Left colon (tissue), 2 donors: ENCODE results near the gene FOCAD. TPM values are rescaled to one million over a fixed set of nuclear protein-coding genes. Genes with fewer than 3 reads are reported as not detected.

ENCODE experiments used
- ATAC-seq: fragments of 200-7000 bp; cut with Tn5 transposase; one replicate; pipeline ENCODE4 v1.9.1; 2020; ENCODE audit warnings: mild to moderate bottlenecking, moderate library complexity
- DNase-seq, 2 donors: peaks; one replicate each; pipeline ENCODE4 v3.0.0-alpha.2; 2020
- intact Hi-C, 2 donors: fragments of 100-400 bp; cut with DNase I in 1 of 2; cut with micrococcal nuclease in 1 of 2; formaldehyde crosslinking; loops; one replicate each; pipeline versions ENCODE4 v1.11.2 to v1.14.0; 2022; cut with DNase I, micrococcal nuclease
- total RNA-seq, 2 donors: library from RNA; stranded (reverse); fragmentation: NEBNext Ultra II Directional; extraction: Animal tissue kit (Norgen Biotek cat#: 25700); gene quantifications; one replicate each; pipeline ENCODE4 v1.2.1, GENCODE V29; 2021
- donor health status: DM: no; HTN: no; CAD: no.
- donor health status: DM: yes; HTN: yes; CAD: no.

The FOCAD gene
- total RNA-seq, 2 donors from 2014 or later: 21.5 to 29.2 TPM

DNA sequence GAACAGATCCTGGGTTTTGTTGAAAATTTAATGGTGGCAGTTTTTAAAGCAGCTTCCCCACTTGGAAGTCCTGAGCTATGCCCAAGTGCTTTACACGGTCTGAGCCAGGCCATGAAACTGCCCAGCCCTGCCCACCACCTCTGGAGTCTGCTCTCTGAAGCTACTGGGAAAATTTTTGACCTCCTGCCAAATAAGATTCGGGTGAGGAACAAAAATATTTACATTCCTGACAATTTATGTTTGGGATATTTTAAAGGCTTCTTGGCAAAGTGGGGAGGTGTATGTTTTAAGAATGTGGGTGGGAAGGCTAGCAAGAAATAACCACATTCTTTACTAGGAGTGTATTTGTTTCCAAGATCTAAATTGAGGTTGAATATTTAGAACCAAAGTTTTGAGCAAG is 297.4 kb downstream of the FOCAD start:
- intact Hi-C loops: no loop called here
- DNase-seq (no peak), ATAC-seq (no peak)

DNA sequence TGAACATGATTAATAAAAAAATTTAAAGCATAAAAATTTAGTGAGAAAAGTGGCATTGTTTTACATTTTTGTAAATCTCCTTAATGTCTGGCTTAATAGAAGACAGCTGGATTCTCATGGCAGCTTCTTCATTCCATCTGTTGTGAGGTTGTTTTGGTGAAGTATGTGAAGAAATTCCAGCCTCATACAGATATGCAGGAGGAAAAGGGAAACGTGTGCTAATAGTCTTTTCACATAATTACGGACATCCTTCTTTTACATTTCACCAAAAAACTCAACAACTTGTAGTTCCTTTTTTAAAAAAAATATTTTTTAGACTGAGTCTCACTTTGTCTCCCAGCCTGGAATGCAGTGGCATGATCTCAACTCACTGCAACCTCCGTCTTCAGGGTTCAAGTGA is 300.4 kb downstream of the FOCAD start:
- no peak for ATAC-seq
- intact Hi-C loops: no loop called here
- no peak for DNase-seq

DNA sequence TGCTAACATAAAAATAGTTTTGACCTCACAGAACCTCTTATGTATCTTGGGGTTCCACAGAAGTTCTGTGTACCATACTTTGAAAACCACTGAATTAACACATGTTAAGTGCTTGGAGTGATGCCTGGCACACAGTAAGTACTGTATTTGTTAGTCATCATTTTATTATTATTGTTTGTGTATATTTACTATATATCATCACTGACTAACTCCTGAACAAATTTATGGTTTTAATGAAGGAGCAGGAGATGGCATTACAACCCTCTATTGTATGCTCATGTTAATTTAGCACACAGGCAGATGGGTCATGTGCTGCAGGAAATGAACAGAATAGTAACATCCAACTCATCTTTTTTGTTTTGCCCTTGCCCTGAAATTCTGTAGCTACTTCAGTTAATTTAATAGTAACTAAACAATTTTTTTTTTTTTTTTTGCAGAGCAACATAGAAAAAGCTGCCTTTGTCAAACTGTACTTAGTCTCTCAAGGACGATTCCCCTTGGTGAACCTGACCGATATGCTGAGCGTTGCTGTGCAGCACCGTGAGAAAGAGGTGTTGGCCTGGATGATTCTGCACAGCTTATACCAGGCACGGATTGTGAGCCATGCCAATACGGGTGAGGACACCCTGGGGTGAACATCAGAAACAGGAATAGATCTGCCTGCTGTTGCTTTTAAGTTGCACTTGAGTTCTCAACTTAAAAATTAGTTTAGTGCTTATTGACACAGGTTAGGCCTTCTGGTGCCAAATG is 302.0 kb downstream of the FOCAD start:
- intact Hi-C loops: no loop called here
- ATAC-seq (no peak), DNase-seq (no peak)

DNA sequence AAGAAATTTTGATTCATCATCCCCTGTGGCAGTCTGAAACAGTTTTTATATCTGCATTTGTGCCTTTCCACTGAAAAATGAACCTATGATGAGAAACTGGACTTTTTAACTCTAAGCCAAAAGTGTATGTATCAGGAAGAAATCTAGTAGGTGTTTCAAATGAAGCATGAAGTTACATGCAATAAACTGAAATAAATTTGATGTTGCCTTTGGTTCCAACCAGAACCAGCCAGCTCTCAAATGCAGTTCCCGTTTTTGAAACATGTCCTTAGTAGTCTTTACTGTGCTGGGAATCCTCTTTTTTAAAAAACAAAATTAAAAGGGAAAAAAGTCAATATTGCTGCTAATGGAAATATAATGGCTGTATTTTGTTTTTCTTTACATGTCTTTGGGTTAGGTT is 303.5 kb downstream of the FOCAD start:
- intact Hi-C loops: no loop called here
- ATAC-seq (no peak), DNase-seq (no peak)

DNA sequence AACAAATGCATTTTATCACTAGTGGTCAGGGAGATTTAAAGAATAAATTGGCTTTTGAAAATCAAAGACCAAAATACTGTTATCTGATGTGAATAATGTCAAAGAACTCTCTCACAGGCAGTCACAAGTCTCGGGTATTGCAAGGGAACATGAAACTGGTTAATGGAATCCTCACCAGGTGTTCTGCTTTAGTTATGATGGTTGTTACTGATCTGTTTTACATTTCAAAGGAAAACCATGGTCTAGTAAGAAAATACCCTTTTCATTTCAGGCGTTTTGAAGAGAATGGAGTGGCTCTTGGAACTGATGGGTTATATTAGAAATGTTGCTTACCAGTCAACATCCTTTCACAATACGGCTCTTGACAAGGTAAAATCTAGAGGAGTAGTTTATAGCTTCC is 304.0 kb downstream of the FOCAD start:
- ATAC-seq: no peak
- intact Hi-C loops: no loop called here
- DNase-seq: no peak

DNA sequence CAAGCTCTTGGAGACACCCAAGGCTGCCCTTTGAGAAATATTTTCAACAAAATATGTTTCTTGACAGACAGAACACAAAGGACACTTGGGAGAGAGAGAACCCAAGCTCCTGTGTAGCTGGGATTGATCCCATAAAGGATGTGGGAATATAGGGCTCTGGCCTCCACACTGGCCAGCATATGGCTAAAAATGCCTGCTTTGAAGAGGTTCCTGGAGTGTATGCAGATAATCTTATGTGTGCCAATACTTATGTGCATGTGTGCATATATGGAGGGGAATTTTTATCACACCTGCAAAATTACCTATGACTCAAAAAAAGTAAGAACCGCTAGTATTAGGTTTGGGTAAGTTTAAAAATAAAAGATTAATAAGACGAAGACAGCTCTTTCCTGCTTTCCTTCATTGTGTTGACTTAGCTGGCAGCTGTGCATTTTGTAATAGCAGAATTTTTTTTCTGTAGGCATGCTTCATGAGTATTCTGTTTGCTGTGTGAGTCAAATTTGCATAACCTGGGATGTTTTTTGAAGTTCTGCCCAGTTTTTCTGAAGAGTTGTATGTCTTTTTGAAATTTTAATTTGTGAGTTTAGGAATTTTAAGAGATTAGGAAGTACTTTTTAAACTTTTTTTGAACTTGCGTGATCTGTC is 304.7 kb downstream of the FOCAD start:
- DNase-seq (no peak), ATAC-seq (no peak)
- intact Hi-C loops: no loop called here

DNA sequence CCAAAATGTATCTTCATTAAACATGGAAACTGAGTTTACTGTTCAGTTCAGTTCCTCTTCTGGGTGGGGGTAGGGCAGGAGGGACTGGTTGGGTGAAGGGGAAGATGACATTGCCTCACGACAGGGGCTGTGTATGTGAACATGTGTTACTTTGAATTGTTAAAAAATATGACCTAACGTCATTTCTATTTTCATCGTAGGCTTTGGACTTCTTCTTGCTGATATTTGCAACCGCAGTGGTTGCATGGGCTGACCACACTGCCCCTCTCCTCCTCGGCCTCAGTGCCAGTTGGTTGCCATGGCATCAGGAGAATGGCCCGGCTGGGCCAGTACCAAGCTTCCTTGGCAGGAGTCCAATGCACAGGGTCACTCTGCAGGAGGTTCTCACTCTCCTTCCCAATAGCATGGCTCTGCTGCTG is 305.9 kb downstream of the FOCAD start:
- ATAC-seq: no peak
- intact Hi-C loops: no loop called here
- DNase-seq: no peak

DNA sequence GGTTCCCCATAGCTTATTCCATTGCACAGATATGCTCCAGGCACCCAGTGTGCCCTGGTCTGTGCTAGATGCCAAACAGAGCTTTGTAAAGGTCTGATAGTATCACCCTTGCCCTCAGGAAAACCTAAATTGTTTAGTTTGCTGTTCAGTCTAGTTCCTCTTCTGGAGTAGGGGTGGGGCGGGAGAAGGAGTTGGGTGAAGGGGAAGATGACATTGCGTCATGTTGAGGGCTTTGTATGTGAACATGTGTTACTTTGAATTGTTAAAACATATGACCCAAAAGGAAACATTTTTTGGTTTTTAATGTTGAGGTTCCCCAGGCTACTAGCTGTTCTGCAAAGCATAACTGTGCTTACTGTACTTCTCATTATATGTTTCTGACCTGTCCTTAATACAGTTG is 306.8 kb downstream of the FOCAD start:
- intact Hi-C loops: no loop called here
- DNase-seq (no peak), ATAC-seq (no peak)

DNA sequence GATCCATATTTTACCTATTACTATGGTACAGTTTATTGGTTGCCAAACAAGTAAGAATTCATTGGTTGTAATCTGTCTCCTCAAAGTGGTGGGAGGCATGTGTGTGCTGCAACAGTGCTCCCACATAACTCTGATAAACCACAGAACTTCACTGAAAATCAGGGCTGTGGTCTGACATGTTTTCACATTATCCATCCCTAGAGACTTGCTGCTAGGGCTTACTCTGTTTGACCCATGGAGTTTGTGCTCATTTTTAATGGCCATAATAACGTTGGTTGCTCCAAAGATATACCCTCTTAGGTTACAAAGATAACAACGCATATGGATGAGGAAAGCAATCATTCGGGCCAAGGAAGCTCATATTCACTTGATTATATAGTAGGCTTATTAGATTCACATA is 310.4 kb downstream of the FOCAD start:
- ATAC-seq: no peak

DNA sequence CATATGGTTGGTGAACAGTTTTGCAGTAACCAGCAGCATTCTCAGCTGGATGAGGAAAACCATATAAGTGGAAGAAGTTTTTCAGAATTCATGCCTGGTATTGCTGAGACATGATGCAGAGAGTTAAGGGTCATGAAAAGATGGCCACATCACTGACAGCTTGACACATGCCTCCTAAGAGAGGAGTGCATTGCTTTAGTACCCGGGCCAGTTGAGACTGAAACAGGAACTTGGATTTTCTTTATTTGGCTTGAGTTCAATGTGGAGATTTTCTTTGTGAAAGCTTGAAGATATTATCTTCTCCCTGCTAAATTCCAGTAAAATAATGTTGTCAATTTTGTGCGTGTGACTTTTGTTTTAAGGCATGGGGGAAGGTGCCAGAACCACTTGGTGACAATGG is 311.6 kb downstream of the FOCAD start:
- ATAC-seq: no peak
- intact Hi-C loops: no loop called here
- no peak for DNase-seq

More for the DNA sequence above, 310.4 kb downstream of the FOCAD start:
- intact Hi-C loops: no loop called here
- DNase-seq: no peak

DNA sequence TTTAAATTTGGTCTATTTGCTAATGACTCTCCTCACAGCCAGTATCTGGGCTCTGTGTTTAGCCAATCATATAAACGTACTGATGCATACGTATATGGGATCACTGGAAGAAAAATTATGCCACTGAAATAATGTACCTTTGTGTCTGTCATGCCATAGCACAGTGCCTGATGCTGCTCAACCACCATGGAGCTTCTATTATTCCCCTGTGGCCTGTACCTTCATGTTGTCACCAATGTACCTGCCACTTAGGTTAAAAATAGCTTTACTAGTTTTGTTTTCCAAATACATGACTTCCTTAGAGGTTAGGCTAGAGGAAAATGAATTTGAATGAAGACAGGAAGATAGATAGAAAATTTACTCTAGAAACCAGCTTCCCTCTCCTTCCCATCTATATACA is 312.8 kb downstream of the FOCAD start:
- ATAC-seq (no peak), DNase-seq (no peak)
- intact Hi-C loops: no loop called here

DNA sequence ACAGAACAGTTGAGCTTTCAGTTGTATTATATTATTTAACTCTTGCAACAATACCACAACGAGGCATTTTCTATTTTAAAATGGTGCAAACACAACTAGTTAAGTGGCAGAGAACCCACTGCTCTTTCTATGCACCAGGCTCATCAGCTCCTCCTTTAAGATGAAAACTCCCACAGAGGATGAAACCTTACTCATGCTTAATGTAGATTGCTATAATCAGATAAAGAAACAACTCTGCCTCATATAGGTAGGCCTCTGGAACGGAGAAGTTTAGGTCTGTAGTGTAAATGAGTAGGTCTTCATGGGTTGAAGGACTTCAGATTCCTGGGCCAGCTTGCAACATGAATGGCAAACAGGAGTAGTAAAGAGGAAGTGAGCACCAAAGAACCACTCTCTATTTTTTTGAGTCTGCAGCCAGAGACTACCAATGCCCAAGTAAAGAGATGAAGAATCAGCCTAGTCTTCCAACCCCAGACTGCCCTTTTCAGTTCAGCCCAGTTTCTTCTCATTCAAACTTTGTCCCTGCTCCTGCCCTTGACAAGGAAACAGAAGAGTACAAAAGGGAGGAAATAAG is 313.5 kb downstream of the FOCAD start:
- ATAC-seq: no peak
- intact Hi-C loops: no loop called here
- DNase-seq: no peak

DNA sequence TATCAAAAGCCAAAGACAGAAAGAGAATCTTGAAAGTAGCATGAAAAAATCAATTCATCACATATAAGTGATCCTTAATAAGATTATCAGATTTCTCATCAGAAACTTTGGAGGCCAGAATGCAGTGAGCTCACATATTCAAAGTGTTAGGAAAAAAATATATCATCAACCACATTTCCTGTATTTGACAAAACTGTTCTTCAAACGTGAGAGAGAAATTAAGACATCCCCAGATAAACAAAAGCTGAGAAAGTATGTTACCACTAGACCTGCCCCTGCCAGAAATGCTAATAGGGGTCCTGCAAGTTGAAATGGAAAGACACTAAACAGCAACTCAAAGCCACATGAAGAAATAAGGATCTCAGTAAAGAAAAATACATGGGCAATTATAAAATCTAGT is 317.5 kb downstream of the FOCAD start:
- no peak for ATAC-seq
- no peak for DNase-seq
- intact Hi-C loops: no loop called here

DNA sequence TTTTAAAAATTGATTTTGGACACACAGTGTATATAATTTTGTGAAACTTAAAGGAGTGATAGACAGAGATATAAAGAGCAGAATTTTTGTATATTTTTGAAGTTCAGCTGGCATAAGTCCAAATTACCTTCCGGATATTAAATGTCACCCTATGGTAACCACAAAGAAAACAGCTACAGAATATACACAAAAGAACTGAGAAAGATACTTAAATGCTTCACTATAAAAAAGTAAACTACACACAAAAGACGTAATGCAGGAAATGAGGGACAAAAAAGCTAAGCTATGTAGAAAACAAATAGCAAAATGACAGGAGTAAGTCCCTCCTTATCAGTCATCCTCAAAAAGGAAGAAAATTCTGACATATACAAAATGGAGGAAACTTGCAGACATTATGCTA is 318.0 kb downstream of the FOCAD start:
- ATAC-seq (no peak), DNase-seq (no peak)
- intact Hi-C loops: no loop called here

DNA sequence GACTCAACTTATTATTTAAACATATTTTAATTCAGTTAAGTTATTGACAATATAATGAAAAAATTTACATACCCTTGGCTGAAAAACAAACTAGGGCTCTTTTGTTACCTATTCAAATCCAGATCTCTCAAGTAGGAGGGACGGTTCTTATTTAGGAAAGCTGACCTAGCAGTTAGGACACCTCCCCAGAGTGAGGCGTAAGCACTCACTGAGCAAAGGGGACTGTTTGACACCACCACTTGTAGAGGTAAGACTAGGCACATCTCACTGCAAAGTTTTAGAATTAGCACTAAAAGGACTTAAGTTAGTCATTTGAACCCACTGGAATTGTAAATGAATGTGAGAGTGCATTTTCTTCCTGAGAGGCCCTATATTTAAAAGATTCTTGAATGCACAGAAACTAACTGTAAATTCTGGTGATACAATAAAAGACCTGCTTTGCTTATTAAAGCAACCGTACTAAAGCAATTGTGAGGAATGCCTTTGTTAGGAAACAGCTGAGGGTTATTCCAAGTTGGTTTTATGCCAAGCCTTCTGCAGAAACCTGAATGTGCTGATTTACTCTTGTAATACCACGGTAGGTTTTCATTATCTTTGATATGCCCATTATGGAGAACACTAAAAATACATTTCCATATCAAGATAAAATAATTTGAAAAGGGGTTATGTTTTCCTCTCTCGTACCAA is 331.2 kb downstream of the FOCAD start:
- DNase-seq: no peak
- intact Hi-C loops: no loop called here
- ATAC-seq: no peak

DNA sequence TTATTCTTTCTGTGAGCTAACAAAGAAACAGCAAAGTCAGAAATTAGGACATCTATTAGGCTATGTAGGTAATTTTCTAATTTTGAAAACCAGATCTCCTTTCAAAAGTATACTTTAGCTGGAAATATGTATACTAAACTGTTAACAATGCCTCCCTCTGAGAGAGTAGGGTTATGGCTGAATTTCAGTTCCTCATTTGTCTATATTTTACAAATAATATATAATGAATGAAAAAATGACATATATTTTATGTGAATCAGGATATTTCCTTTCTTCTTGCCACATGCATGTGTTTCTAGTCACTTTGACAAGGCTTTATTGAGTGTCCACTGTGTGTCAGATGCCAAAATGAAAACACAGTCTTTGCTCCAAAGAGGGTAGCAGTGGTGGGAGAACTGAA is 331.9 kb downstream of the FOCAD start:
- no peak for DNase-seq
- ATAC-seq: no peak
- intact Hi-C loops: no loop called here

DNA sequence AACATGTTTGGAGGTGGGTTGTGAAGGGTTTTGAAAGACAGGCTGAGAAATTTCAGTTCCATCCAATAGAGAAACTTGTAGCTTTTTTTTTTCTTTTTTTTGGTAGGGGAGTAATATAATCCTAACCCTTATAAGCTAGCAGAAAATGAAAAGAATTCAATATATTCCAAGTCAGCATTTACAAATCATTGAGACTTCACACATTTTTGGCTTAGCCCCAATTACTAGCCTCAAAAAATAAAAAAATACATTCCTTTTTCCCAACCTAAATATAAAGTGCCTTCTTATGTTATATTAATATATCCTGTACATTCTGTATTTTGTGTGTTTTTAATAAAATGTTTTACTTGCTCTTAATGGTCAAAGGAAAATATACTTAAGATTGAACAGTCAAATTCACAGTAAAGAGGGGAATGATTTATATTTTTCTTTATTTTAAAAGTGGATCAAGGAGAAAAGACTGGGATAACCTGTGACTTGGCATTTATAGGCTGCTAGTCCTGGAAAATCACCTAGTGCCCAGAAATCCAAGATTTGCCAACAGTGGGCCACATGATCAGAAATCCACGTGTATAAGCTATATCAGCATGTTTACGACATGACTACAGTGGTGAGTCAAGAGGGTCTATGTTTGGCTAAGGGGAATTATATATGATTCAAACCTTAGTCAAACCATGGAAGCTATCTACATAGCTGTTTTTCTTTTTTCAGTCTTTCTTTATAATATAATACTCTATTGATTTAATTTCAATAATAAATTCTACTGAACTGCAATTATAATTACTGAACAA is 332.8 kb downstream of the FOCAD start:
- no peak for DNase-seq
- intact Hi-C loops: no loop called here
- ATAC-seq: no peak

DNA sequence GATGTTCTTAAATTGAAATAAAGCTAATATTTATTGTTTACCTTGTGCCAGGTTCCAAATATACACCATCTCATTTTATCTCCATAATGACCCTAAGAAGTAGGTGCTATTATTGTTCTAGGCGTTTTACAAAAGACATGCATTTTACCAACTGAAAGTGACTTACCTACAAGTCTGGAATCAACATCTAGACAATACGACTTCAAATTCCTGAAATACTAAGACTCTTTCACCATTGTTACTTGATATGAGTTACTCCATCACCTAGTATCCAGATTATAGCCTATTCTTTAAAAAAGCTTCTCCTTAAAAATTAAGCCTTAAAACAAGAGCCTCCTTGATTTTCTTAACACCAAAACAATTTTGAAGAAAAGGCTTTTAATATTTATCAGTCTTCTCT is 334.1 kb downstream of the FOCAD start:
- intact Hi-C loops: no loop called here
- no peak for ATAC-seq
- DNase-seq: no peak

DNA sequence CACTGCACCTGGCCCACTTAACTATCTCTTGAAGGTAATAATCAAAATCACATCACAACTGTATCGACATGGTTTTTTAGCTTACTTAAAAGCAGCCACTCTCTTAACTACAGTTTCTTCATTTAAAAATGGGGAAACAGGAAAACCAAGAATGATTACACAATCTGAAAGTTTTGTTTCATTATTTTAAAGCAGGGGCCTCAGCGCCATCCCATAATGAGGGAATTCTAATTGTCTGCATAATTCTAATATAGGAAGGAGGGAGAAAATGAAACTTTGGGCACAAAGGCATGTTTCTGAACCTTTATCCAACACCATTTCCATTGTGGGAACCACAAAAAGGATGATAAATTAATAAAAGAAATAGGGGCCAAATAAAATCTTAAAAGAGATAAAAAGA is 339.8 kb downstream of the FOCAD start:
- intact Hi-C loops: no loop called here
- DNase-seq (no peak), ATAC-seq (no peak)
